Liver (tissue), 9 donors: ENCODE results near the gene PLEKHA7. TPM values are rescaled to one million over a fixed set of nuclear protein-coding genes. Genes with fewer than 3 reads are reported as not detected.

Experiments
- DNase-seq: peaks from one replicate; pipeline ENCODE4 v3.0.0-alpha.2; 2017; ENCODE audit warnings: low spot score
- H3K27ac ChIP-seq, 2 donors: one replicate each; pipeline ENCODE4 v1.7.0; 2013; ENCODE audit warnings: inconsistent platforms in 2 of 2, low read length in 2 of 2, control low read depth in 1 of 2, low read depth in 1 of 2, mild to moderate bottlenecking in 1 of 2
- H3K27me3 ChIP-seq, 4 donors: one replicate each; pipeline versions ENCODE4 v1.6.1 to v1.7.0; 2013; ENCODE audit warnings: low read length in 3 of 4, inconsistent platforms in 1 of 4, mild to moderate bottlenecking in 1 of 4, moderate library complexity in 1 of 4; ENCODE audit not compliant: control insufficient read depth in 4 of 4, insufficient read depth in 4 of 4
- H3K36me3 ChIP-seq, 4 donors: one replicate each; pipeline versions ENCODE4 v1.6.1 to v1.7.0; 2013; ENCODE audit warnings: low read length in 3 of 4, mild to moderate bottlenecking in 3 of 4, low read depth in 1 of 4, moderate library complexity in 1 of 4; ENCODE audit not compliant: control insufficient read depth in 4 of 4, insufficient read depth in 3 of 4
- H3K4me1 ChIP-seq, 4 donors: one replicate each; pipeline versions ENCODE4 v1.6.1 to v1.7.0; 2013; ENCODE audit warnings: low read length in 3 of 4, mild to moderate bottlenecking in 3 of 4, moderate library complexity in 1 of 4; ENCODE audit not compliant: control insufficient read depth in 4 of 4, insufficient read depth in 4 of 4
- H3K4me3 ChIP-seq, 3 donors: one replicate each; pipeline versions ENCODE4 v1.6.1 to v1.7.0; 2013; ENCODE audit warnings: low read length in 3 of 3, control low read depth in 1 of 3, low read depth in 1 of 3, mild to moderate bottlenecking in 1 of 3
- H3K9ac ChIP-seq, 2 donors: one replicate each; pipeline ENCODE4 v1.7.0; 2013; ENCODE audit warnings: low read length in 2 of 2, mild to moderate bottlenecking in 2 of 2, moderate library complexity in 2 of 2, control low read depth in 1 of 2, low read depth in 1 of 2
- H3K9me3 ChIP-seq, 4 donors: one replicate each; pipeline versions ENCODE4 v1.6.1 to v1.7.0; 2013; ENCODE audit warnings: low read length in 3 of 4; ENCODE audit not compliant: control insufficient read depth in 4 of 4
- ATF3 ChIP-seq: IDR thresholded peaks from 2 replicates; pipeline ENCODE4 v1.6.1; 2016; ENCODE audit warnings: antibody characterized with exemption
- CTCF ChIP-seq: fragments of 150-350 bp; IDR thresholded peaks from 2 replicates; pipeline ENCODE4 v1.5.1; 2017; ENCODE audit warnings: improper control_type of control experiment, low read depth, low read length; ENCODE audit not compliant: missing input control
- EGR1 ChIP-seq, 2 donors: IDR thresholded peaks; 2 replicates each; pipeline ENCODE4 v1.6.1; 2016 to 2018; ENCODE audit warnings: antibody characterized with exemption in 2 of 2, low read depth in 2 of 2
- FOXA1 ChIP-seq: IDR thresholded peaks from 2 replicates; pipeline ENCODE4 v1.6.1; 2016; ENCODE audit warnings: antibody characterized with exemption
- FOXA2 ChIP-seq: IDR thresholded peaks from 2 replicates; pipeline ENCODE4 v1.6.1; 2016; ENCODE audit warnings: antibody characterized with exemption
- GABPA ChIP-seq, 2 donors: IDR thresholded peaks in 1 of 2; conservative IDR thresholded peaks in 1 of 2; 2 replicates each; pipeline ENCODE4 v1.6.1; 2016; ENCODE audit warnings: antibody characterized with exemption in 2 of 2, mild to moderate bottlenecking in 1 of 2, moderate library complexity in 1 of 2
- HNF4A ChIP-seq, 2 donors: conservative IDR thresholded peaks; 2 replicates each; pipeline ENCODE4 v1.6.1; 2016; ENCODE audit warnings: antibody characterized with exemption in 2 of 2, mild to moderate bottlenecking in 2 of 2
- HNF4G ChIP-seq: IDR thresholded peaks from 2 replicates; pipeline ENCODE4 v1.6.1; 2016; ENCODE audit warnings: antibody characterized with exemption
- JUND ChIP-seq, 2 donors: IDR thresholded peaks; 2 replicates each; pipeline ENCODE4 v1.6.1; 2016; ENCODE audit warnings: antibody characterized with exemption in 2 of 2
- NR2F2 ChIP-seq: IDR thresholded peaks from 2 replicates; pipeline ENCODE4 v1.6.1; 2016; ENCODE audit warnings: antibody characterized with exemption
- RAD21 ChIP-seq, 2 donors: IDR thresholded peaks; 2 replicates each; pipeline ENCODE4 v1.6.1; 2016; ENCODE audit warnings: antibody characterized with exemption in 2 of 2, mild to moderate bottlenecking in 2 of 2
- RXRA ChIP-seq, 2 donors: IDR thresholded peaks; 2 replicates each; pipeline ENCODE4 v1.6.1; 2017 to 2018; ENCODE audit warnings: antibody characterized with exemption in 2 of 2, mild to moderate bottlenecking in 1 of 2
- SP1 ChIP-seq: IDR thresholded peaks from 2 replicates; pipeline ENCODE4 v1.6.1; 2018; ENCODE audit warnings: antibody characterized with exemption, mild to moderate bottlenecking
- TAF1 ChIP-seq: conservative IDR thresholded peaks from 2 replicates; pipeline ENCODE4 v1.6.1; 2016; ENCODE audit warnings: antibody characterized with exemption, mild to moderate bottlenecking
- YY1 ChIP-seq: IDR thresholded peaks from 2 replicates; pipeline ENCODE4 v1.6.1; 2016; ENCODE audit warnings: antibody characterized with exemption, mild to moderate bottlenecking
- ZBTB33 ChIP-seq: IDR thresholded peaks from 2 replicates; pipeline ENCODE4 v1.6.1; 2016; ENCODE audit warnings: antibody characterized with exemption
- WGBS: extraction: QIAGEN DNeasy Blood & Tissue Kit; methylation state at CpG from one replicate; pipeline ENCODE4 v1.1.7; 2013; 5-methylcytosine and 5-hydroxymethylcytosine counted together
- polyA plus RNA-seq, 2 donors: library from polyadenylated mRNA; stranded (reverse) in 1 of 2; unstranded in 1 of 2; fragments of 200-250 nt in 1 of 2; fragments of >200 nt in 1 of 2; fragmentation: Nextera tagmentation in 1 of 2; extraction: Ambion mirVana in 1 of 2; gene quantifications; one replicate each; pipeline versions ENCODE4 v1.2.1 to v1.2.3, GENCODE V29; 2013 to 2015
- total RNA-seq, 2 donors: library from RNA; depleted of rRNA; stranded (reverse); fragments of >200 nt; gene quantifications; one replicate each; pipeline ENCODE4 v1.2.3, GENCODE V29; 2014
- TF ChIP-seq, protein P1 (sequence below): IDR thresholded peaks from 2 replicates; pipeline ENCODE4 v1.6.1; 2016; ENCODE audit warnings: antibody characterized with exemption
- TF ChIP-seq, protein P2 (sequence below): IDR thresholded peaks from 2 replicates; pipeline ENCODE4 v1.6.1; 2016; ENCODE audit warnings: antibody characterized with exemption, mild to moderate bottlenecking
- donor health status: healthy.
- donor health status: healthy.
- donor health status: healthy.
- donor health status: healthy.
- donor health status: healthy.

The PLEKHA7 gene
- total and polyA plus RNA-seq, 4 donors: 6.1 to 28.8 (median 8.5) TPM

GRCh38 chr11:16897470-16898061, 116.6 kb downstream of the PLEKHA7 start:
- Histone ChIP-seq H3K27ac (no peak overlapping the region), H3K4me1 (peaks cover 0 to 12% (median 11%) of the 10 kb centered on the region in 4 donors), H3K9me3 (no peaks in the 10 kb centered on the region), H3K27me3 (no peaks in the 10 kb centered on the region), H3K4me3 (no peak overlapping the region), H3K9ac (no peak overlapping the region), H3K36me3 (no peaks in the 10 kb centered on the region)
- no peak for DNase-seq
- TF ChIP-seq ZBTB33 (no peak), CTCF (no peak), NR2F2 (no peak), TAF1 (no peak), RAD21 (IDR thresholded peaks at IDR 0.05) (no peak), SP1 (no peak), RXRA (IDR thresholded peaks at IDR 0.05) (no peak), FOXA1 (no peak), HNF4G (no peak), YY1 (no peak), ATF3 (no peak), JUND (IDR thresholded peaks at IDR 0.05) (no peak), FOXA2 (no peak), HNF4A (conservative IDR thresholded peaks at IDR 0.05) (no peak), GABPA (IDR thresholded peaks at IDR 0.05 in 1 of 2, conservative IDR thresholded peaks at IDR 0.05 in 1 of 2) (no peak), EGR1 (IDR thresholded peaks at IDR 0.05; ENCODE audit: low read depth in 2 of 2) (no peak)
- TF ChIP-seq, protein P1, sequence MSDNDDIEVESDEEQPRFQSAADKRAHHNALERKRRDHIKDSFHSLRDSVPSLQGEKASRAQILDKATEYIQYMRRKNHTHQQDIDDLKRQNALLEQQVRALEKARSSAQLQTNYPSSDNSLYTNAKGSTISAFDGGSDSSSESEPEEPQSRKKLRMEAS: no peak
- TF ChIP-seq, protein P2, sequence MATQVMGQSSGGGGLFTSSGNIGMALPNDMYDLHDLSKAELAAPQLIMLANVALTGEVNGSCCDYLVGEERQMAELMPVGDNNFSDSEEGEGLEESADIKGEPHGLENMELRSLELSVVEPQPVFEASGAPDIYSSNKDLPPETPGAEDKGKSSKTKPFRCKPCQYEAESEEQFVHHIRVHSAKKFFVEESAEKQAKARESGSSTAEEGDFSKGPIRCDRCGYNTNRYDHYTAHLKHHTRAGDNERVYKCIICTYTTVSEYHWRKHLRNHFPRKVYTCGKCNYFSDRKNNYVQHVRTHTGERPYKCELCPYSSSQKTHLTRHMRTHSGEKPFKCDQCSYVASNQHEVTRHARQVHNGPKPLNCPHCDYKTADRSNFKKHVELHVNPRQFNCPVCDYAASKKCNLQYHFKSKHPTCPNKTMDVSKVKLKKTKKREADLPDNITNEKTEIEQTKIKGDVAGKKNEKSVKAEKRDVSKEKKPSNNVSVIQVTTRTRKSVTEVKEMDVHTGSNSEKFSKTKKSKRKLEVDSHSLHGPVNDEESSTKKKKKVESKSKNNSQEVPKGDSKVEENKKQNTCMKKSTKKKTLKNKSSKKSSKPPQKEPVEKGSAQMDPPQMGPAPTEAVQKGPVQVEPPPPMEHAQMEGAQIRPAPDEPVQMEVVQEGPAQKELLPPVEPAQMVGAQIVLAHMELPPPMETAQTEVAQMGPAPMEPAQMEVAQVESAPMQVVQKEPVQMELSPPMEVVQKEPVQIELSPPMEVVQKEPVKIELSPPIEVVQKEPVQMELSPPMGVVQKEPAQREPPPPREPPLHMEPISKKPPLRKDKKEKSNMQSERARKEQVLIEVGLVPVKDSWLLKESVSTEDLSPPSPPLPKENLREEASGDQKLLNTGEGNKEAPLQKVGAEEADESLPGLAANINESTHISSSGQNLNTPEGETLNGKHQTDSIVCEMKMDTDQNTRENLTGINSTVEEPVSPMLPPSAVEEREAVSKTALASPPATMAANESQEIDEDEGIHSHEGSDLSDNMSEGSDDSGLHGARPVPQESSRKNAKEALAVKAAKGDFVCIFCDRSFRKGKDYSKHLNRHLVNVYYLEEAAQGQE: no peak
- 77% methylated on average over 7 of the region's 7 CpGs for WGBS
